ENCODE data around the gene ATP4B. TPM values are rescaled to one million over a fixed set of nuclear protein-coding genes. Genes with fewer than 3 reads are reported as not detected.

Gene ATP4B
- total RNA-seq, result not detected

GRCh38 chr13:113657851-113658741, at the start of gene ATP4B:
ATP4B (minus strand) TSS chr13:113658198; CDS start chr13:113658144, 54 bp downstream.
- Histone ChIP-seq H3K36me3 (ENCODE audit: control insufficient read depth in 3 of 3, insufficient read depth in 3 of 3, low read length in 3 of 3) (no peaks in the 10 kb centered on the region), H3K4me3 (ENCODE audit: low read length in 3 of 3) (no peak within 1 kb of the TSS), H3K27me3 (ENCODE audit: control insufficient read depth in 3 of 3, insufficient read depth in 3 of 3, low read length in 3 of 3) (peaks cover 3 to 22% (median 15%) of the 10 kb centered on the region in 3 donors), H3K27ac (ENCODE audit: low read depth, low read length) (no peak within 1 kb of the TSS), H3K9ac (ENCODE audit: low read depth in 1 of 3, low read length in 3 of 3) (no peak within 1 kb of the TSS), H3K4me1 (ENCODE audit: control insufficient read depth in 3 of 3, insufficient read depth in 3 of 3, low read length in 3 of 3) (no peaks in the 10 kb centered on the region), H3K9me3 (ENCODE audit: control insufficient read depth in 3 of 3, low read length in 3 of 3) (peaks cover 0 to 3% (median 0%) of the 10 kb centered on the region in 3 donors)

GRCh38 chr13:113672002-113672651, 14.1 kb upstream of the ATP4B start:
- Histone ChIP-seq H3K27me3 (ENCODE audit: control insufficient read depth in 3 of 3, insufficient read depth in 3 of 3, low read length in 3 of 3) (peaks cover 8 to 18% (median 10%) of the 10 kb centered on the region in 3 donors), H3K9me3 (ENCODE audit: control insufficient read depth in 3 of 3, low read length in 3 of 3) (no peaks in the 10 kb centered on the region), H3K4me3 (ENCODE audit: low read length in 3 of 3) (no peak overlapping the region), H3K4me1 (ENCODE audit: control insufficient read depth in 3 of 3, insufficient read depth in 3 of 3, low read length in 3 of 3) (no peaks in the 10 kb centered on the region), H3K36me3 (ENCODE audit: control insufficient read depth in 3 of 3, insufficient read depth in 3 of 3, low read length in 3 of 3) (no peaks in the 10 kb centered on the region), H3K27ac (ENCODE audit: low read depth, low read length) (no peak overlapping the region), H3K9ac (ENCODE audit: low read depth in 1 of 3, low read length in 3 of 3) (no peak overlapping the region)

DNA sequence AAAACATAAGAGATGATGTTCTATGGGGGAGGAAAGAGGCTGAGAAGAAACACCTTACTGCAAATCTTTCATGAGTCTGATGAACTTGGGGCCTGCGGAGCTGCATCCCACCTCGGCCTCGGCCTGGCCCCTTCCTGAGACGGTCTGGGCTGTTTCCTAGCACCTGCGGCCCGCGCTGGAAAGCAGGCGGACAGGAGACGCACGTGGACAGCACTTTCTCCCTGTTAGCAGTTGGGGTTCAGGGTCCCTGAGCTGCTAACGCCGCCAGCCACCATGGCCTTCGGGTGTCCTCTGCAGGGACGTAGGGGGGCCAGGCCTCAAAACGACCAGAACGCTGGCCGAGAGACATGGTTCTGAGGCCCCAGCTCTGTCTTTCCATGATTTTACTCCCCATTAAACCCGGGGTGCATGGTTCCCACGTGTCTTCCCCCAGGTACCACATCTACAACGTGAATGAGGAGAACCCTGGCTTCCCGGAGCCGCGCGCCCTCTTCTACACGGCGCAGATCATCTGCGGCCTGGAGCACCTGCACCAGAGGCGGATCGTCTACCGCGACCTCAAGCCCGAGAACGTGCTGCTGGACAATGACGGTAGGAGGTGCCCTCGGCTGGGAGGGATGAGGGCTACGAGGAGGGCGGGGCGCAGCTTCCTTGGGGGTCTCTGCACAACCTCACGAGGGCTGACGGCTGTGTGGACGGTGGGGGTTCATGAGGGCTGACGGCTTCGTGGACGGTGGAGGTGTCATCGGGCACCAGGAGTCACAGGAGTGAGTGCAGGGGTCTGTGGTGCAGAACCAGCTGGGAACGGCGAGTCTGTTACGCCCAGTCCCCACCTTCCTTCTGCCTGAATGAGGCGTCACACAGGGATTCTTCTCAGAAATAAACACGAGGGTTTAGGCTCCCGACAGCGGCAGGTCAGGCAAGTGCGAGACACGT, 13.3 kb upstream of the ATP4B start:
- no peaks in the 10 kb centered on the region for H3K4me1 ChIP-seq (ENCODE audit: control insufficient read depth in 3 of 3, insufficient read depth in 3 of 3, low read length in 3 of 3)
- H3K36me3 ChIP-seq (ENCODE audit: control insufficient read depth in 3 of 3, insufficient read depth in 3 of 3, low read length in 3 of 3), result no peaks in the 10 kb centered on the region
- peaks cover 10 to 24% (median 14%) of the 10 kb centered on the region in 3 donors for H3K27me3 ChIP-seq (ENCODE audit: control insufficient read depth in 3 of 3, insufficient read depth in 3 of 3, low read length in 3 of 3)
- no peak overlapping the region for H3K9ac ChIP-seq (ENCODE audit: low read depth in 1 of 3, low read length in 3 of 3)
- H3K9me3 ChIP-seq (ENCODE audit: control insufficient read depth in 3 of 3, low read length in 3 of 3), result no peaks in the 10 kb centered on the region
- no peak overlapping the region for H3K4me3 ChIP-seq (ENCODE audit: low read length in 3 of 3)
- no peak overlapping the region for H3K27ac ChIP-seq (ENCODE audit: low read depth, low read length)

- Histone ChIP-seq H3K36me3 (ENCODE audit: control insufficient read depth in 3 of 3, insufficient read depth in 3 of 3, low read length in 3 of 3) (no peaks in the 10 kb centered on the region), H3K4me1 (ENCODE audit: control insufficient read depth in 3 of 3, insufficient read depth in 3 of 3, low read length in 3 of 3) (no peaks in the 10 kb centered on the region), H3K9me3 (ENCODE audit: control insufficient read depth in 3 of 3, low read length in 3 of 3) (no peaks in the 10 kb centered on the region), H3K27me3 (ENCODE audit: control insufficient read depth in 3 of 3, insufficient read depth in 3 of 3, low read length in 3 of 3) (peaks cover 16 to 32% (median 22%) of the 10 kb centered on the region in 3 donors), H3K27ac (ENCODE audit: low read depth, low read length) (no peak overlapping the region), H3K4me3 (ENCODE audit: low read length in 3 of 3) (no peak overlapping the region), H3K9ac (ENCODE audit: low read depth in 1 of 3, low read length in 3 of 3) (no peak overlapping the region)
Measured at GRCh38 chr13:113670541-113670940, 12.5 kb upstream of the ATP4B start.

GRCh38 chr13:113669755-113670341, 11.8 kb upstream of the ATP4B start:
- no peak overlapping the region for H3K9ac ChIP-seq (ENCODE audit: low read depth in 1 of 3, low read length in 3 of 3)
- no peak overlapping the region for H3K27ac ChIP-seq (ENCODE audit: low read depth, low read length)
- H3K27me3 ChIP-seq (ENCODE audit: control insufficient read depth in 3 of 3, insufficient read depth in 3 of 3, low read length in 3 of 3), result peaks cover 22 to 38% (median 28%) of the 10 kb centered on the region in 3 donors
- H3K4me3 ChIP-seq (ENCODE audit: low read length in 3 of 3), result no peak overlapping the region
- H3K9me3 ChIP-seq (ENCODE audit: control insufficient read depth in 3 of 3, low read length in 3 of 3), result no peaks in the 10 kb centered on the region
- H3K36me3 ChIP-seq (ENCODE audit: control insufficient read depth in 3 of 3, insufficient read depth in 3 of 3, low read length in 3 of 3), result no peaks in the 10 kb centered on the region
- no peaks in the 10 kb centered on the region for H3K4me1 ChIP-seq (ENCODE audit: control insufficient read depth in 3 of 3, insufficient read depth in 3 of 3, low read length in 3 of 3)

- H3K9ac ChIP-seq (ENCODE audit: low read depth in 1 of 3, low read length in 3 of 3), result no peak overlapping the region
- H3K27me3 ChIP-seq (ENCODE audit: control insufficient read depth in 3 of 3, insufficient read depth in 3 of 3, low read length in 3 of 3), result peaks cover 26 to 43% (median 32%) of the 10 kb centered on the region in 3 donors
- H3K4me3 ChIP-seq (ENCODE audit: low read length in 3 of 3), result no peak overlapping the region
- H3K27ac ChIP-seq (ENCODE audit: low read depth, low read length), result no peak overlapping the region
- no peaks in the 10 kb centered on the region for H3K9me3 ChIP-seq (ENCODE audit: control insufficient read depth in 3 of 3, low read length in 3 of 3)
- no peaks in the 10 kb centered on the region for H3K4me1 ChIP-seq (ENCODE audit: control insufficient read depth in 3 of 3, insufficient read depth in 3 of 3, low read length in 3 of 3)
- H3K36me3 ChIP-seq (ENCODE audit: control insufficient read depth in 3 of 3, insufficient read depth in 3 of 3, low read length in 3 of 3), result no peaks in the 10 kb centered on the region
Measured at GRCh38 chr13:113669231-113669754, 11.3 kb upstream of the ATP4B start.

GRCh38 chr13:113668491-113668971, 10.5 kb upstream of the ATP4B start:
- H3K4me1 ChIP-seq (ENCODE audit: control insufficient read depth in 3 of 3, insufficient read depth in 3 of 3, low read length in 3 of 3), result no peaks in the 10 kb centered on the region
- H3K27ac ChIP-seq (ENCODE audit: low read depth, low read length), result no peak overlapping the region
- no peak overlapping the region for H3K9ac ChIP-seq (ENCODE audit: low read depth in 1 of 3, low read length in 3 of 3)
- H3K27me3 ChIP-seq (ENCODE audit: control insufficient read depth in 3 of 3, insufficient read depth in 3 of 3, low read length in 3 of 3), result peaks cover 26 to 48% (median 32%) of the 10 kb centered on the region in 3 donors
- no peak overlapping the region for H3K4me3 ChIP-seq (ENCODE audit: low read length in 3 of 3)
- no peaks in the 10 kb centered on the region for H3K9me3 ChIP-seq (ENCODE audit: control insufficient read depth in 3 of 3, low read length in 3 of 3)
- H3K36me3 ChIP-seq (ENCODE audit: control insufficient read depth in 3 of 3, insufficient read depth in 3 of 3, low read length in 3 of 3), result no peaks in the 10 kb centered on the region

DNA sequence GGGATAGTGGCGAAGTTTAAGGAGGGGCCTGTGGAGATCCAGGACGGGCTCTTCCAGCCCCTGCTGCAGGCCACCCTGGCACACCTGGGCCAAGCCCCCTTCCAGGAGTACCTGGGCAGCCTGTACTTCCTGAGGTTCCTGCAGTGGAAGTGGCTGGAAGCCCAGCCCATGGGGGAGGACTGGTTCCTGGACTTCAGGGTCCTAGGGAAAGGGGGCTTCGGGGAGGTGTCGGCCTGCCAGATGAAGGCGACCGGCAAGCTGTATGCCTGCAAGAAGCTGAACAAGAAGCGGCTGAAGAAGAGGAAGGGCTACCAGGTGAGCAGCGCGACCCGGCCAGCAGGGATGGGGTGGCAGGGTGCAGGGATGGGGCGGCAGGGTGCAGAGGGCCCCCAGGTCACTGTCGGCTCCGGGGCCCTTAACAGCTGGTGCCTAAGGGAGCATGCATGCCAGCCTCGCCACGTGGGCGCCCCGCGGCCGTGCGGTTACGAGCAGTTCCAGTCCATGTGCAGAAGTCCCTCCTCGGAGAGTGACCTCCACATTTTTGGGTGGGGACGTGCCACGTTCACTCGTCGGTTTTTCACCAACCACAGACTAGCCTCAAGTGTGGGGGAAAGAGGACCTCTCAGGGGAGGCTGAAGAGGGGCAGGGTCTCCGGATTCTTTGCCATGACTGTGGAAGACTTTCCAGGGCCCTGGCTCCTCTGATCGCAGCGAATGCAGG, 9.9 kb upstream of the ATP4B start:
- no peaks in the 10 kb centered on the region for H3K36me3 ChIP-seq (ENCODE audit: control insufficient read depth in 3 of 3, insufficient read depth in 3 of 3, low read length in 3 of 3)

More for the DNA sequence above, 9.9 kb upstream of the ATP4B start:
- no peak overlapping the region for H3K9ac ChIP-seq (ENCODE audit: low read depth in 1 of 3, low read length in 3 of 3)
- no peak overlapping the region for H3K27ac ChIP-seq (ENCODE audit: low read depth, low read length)
- H3K4me3 ChIP-seq (ENCODE audit: low read length in 3 of 3), result no peak overlapping the region
- peaks cover 26 to 48% (median 32%) of the 10 kb centered on the region in 3 donors for H3K27me3 ChIP-seq (ENCODE audit: control insufficient read depth in 3 of 3, insufficient read depth in 3 of 3, low read length in 3 of 3)
- no peaks in the 10 kb centered on the region for H3K4me1 ChIP-seq (ENCODE audit: control insufficient read depth in 3 of 3, insufficient read depth in 3 of 3, low read length in 3 of 3)
- no peaks in the 10 kb centered on the region for H3K9me3 ChIP-seq (ENCODE audit: control insufficient read depth in 3 of 3, low read length in 3 of 3)

Measured in skeletal muscle tissue (tissue), 4 donors.